ENCODE results near the gene ZNF423.

DNA sequence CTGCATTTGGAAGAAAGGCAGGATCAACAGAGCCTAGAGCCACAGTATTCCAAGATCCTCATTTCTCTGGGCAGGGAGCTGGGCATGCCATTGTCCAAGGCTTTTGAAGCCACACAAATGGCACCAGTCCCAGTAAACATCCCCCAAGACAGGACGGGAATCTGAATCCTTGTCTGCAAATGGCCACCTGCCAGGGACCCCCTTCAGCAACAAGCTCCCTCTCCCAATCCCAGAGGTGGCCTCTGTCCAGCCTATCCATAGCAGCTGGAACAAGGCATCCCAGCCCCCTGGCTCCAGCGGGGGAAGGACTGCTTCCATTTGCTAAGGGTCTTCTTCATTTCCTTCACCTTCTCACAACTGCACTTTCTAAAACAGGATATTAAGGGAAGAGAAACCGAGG is 277.9 kb downstream of the ZNF423 start:
- TF ChIP-seq, protein P1, sequence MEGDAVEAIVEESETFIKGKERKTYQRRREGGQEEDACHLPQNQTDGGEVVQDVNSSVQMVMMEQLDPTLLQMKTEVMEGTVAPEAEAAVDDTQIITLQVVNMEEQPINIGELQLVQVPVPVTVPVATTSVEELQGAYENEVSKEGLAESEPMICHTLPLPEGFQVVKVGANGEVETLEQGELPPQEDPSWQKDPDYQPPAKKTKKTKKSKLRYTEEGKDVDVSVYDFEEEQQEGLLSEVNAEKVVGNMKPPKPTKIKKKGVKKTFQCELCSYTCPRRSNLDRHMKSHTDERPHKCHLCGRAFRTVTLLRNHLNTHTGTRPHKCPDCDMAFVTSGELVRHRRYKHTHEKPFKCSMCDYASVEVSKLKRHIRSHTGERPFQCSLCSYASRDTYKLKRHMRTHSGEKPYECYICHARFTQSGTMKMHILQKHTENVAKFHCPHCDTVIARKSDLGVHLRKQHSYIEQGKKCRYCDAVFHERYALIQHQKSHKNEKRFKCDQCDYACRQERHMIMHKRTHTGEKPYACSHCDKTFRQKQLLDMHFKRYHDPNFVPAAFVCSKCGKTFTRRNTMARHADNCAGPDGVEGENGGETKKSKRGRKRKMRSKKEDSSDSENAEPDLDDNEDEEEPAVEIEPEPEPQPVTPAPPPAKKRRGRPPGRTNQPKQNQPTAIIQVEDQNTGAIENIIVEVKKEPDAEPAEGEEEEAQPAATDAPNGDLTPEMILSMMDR (conservative IDR thresholded peaks at IDR 0.05; ENCODE audit: low read depth, low read length) = no peak
- TF ChIP-seq EZH2 (IDR thresholded peaks at IDR 0.05; ENCODE audit: borderline replicate concordance, low read depth, low read length, poor library complexity, severe bottlenecking) = no peak
